Right atrium auricular region (tissue), 2 donors: Measurements from ENCODE around the gene TMEM129. TPM values are rescaled to one million over a fixed set of nuclear protein-coding genes. Genes with fewer than 3 reads are reported as not detected.
A peak's percentile ranks its signal among the peaks of the same experiment; 100 is the strongest.

ENCODE experiments used
- DNase-seq: peaks from one replicate; pipeline ENCODE4 v3.0.0-alpha.2; 2019; ENCODE audit warnings: low spot score
- H3K27ac ChIP-seq, 2 donors: fragments of 200-600 bp; sonication (generic); 1 replicate in 1 of 2; 2 replicates in 1 of 2; pipeline ENCODE4 v1.5.1; 2016 to 2019
- H3K27me3 ChIP-seq, 2 donors: fragments of 200-600 bp; sonication (generic); one replicate each; pipeline versions ENCODE4 v1.5.1 to v1.6.0; 2017 to 2019
- H3K36me3 ChIP-seq: fragments of 200-600 bp; sonication (generic); one replicate; pipeline ENCODE4 v1.5.1; 2016
- H3K4me1 ChIP-seq, 2 donors: fragments of 200-600 bp; sonication (generic); one replicate each; pipeline versions ENCODE4 v1.5.1 to v1.6.0; 2017 to 2019
- H3K4me3 ChIP-seq, 2 donors: fragments of 200-600 bp; sonication (generic); 1 replicate in 1 of 2; 2 replicates in 1 of 2; pipeline ENCODE4 v1.5.1; 2017 to 2019; ENCODE audit warnings: mild to moderate bottlenecking in 1 of 2, moderate library complexity in 1 of 2
- H3K9me3 ChIP-seq, 2 donors: fragments of 200-600 bp; sonication (generic); one replicate each; pipeline ENCODE4 v1.5.1; 2019
- total RNA-seq, 2 donors: library from RNA; depleted of rRNA; stranded (reverse); fragments of >200 nt; gene quantifications; one replicate each; pipeline ENCODE4 v1.1.0, GENCODE V29; 2016
- TF ChIP-seq, protein P1 (sequence below), 2 donors: fragments of 200-600 bp; sonication (generic); IDR thresholded peaks; one replicate each; pipeline ENCODE4 v1.5.1; 2019; ENCODE audit warnings: antibody characterized with exemption in 2 of 2

The TMEM129 gene
- total RNA-seq, 2 donors from 2014 or later = 59.0 to 75.4 TPM

- Histone ChIP-seq H3K4me1 (peaks cover 0 to 52% of the 10 kb centered on the region in 2 donors), H3K9me3 (no peaks in the 10 kb centered on the region), H3K4me3 (no peak overlapping the region), H3K36me3 (no peaks in the 10 kb centered on the region), H3K27ac (peak overlapping the region; percentile 34 to 62), H3K27me3 (no peaks in the 10 kb centered on the region)
- DNase-seq = peak; percentile 95
- TF ChIP-seq, protein P1, sequence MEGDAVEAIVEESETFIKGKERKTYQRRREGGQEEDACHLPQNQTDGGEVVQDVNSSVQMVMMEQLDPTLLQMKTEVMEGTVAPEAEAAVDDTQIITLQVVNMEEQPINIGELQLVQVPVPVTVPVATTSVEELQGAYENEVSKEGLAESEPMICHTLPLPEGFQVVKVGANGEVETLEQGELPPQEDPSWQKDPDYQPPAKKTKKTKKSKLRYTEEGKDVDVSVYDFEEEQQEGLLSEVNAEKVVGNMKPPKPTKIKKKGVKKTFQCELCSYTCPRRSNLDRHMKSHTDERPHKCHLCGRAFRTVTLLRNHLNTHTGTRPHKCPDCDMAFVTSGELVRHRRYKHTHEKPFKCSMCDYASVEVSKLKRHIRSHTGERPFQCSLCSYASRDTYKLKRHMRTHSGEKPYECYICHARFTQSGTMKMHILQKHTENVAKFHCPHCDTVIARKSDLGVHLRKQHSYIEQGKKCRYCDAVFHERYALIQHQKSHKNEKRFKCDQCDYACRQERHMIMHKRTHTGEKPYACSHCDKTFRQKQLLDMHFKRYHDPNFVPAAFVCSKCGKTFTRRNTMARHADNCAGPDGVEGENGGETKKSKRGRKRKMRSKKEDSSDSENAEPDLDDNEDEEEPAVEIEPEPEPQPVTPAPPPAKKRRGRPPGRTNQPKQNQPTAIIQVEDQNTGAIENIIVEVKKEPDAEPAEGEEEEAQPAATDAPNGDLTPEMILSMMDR (IDR thresholded peaks at IDR 0.05) = peak; percentile 94 to 99
These were observed 5.2 kb upstream of the TMEM129 start for GRCh38 chr4:1726146-1726934.

DNA sequence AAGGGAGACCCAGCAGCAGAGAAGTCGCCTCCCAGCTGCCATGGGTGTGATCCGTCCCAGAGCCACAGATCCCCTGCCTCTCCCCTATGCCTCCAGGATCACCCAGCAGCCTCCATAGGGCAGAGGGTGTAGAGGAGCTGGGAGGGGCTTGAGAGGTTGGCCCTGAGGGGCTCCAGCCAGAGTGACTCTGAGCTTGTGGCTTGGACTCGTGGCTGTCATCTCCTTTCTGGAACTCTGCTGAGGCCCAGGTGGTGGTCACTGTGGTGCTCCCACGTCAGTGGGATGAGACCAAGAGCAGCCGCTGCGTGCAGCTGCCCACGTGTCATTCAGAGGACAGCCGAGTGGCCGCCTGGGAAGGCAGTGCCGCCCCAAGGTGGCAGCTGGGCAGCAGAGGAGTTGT is 4.4 kb upstream of the TMEM129 start:
- Histone ChIP-seq H3K36me3 (no peaks in the 10 kb centered on the region), H3K4me1 (peaks cover 0 to 53% of the 10 kb centered on the region in 2 donors)
- TF ChIP-seq, protein P1 (IDR thresholded peaks at IDR 0.05) = no peak

DNA sequence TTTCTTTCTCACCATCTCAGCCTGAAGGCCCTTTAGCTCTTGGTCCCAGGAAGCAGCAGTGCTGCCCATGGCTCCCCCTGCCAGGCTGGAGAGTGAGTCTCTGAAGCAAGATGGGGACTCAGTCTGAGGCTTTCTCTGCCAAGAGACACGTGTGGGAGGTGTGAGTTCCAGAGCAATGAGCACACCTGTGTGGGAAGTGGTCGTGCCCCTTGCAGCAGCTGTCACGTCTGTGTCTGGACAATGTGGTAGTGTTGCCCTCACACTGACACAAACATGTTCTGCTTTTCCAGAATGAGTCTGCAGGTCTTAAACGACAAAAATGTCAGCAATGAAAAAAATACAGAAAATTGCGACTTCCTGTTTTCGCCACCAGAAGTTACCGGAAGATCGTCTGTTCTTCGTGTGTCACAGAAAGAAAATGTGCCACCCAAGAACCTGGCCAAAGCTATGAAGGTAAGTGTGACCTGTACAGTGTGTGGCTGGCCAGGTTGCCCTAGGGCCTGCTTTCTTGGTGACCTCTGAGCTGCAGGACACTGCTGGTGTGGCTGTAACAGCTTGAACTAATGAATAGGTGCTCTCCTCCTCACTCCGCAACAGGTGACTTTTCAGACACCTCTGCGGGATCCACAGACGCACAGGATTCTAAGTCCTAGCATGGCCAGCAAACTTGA is 2.1 kb upstream of the TMEM129 start:
- no peaks in the 10 kb centered on the region for H3K27me3 ChIP-seq
- H3K9me3 ChIP-seq = no peaks in the 10 kb centered on the region
- peaks cover 0 to 58% of the 10 kb centered on the region in 2 donors for H3K4me1 ChIP-seq
- peak overlapping the region in 1 of 2 donors; percentile 50 for H3K27ac ChIP-seq
- DNase-seq = no peak
- TF ChIP-seq, protein P1 (IDR thresholded peaks at IDR 0.05) = no peak
- H3K36me3 ChIP-seq = peaks cover 1% of the 10 kb centered on the region
- no peak overlapping the region for H3K4me3 ChIP-seq

More for the DNA sequence above, 4.4 kb upstream of the TMEM129 start:
- no peaks in the 10 kb centered on the region for H3K9me3 ChIP-seq
- no peaks in the 10 kb centered on the region for H3K27me3 ChIP-seq
- no peak for DNase-seq
- no peak overlapping the region for H3K27ac ChIP-seq
- no peak overlapping the region for H3K4me3 ChIP-seq

DNA sequence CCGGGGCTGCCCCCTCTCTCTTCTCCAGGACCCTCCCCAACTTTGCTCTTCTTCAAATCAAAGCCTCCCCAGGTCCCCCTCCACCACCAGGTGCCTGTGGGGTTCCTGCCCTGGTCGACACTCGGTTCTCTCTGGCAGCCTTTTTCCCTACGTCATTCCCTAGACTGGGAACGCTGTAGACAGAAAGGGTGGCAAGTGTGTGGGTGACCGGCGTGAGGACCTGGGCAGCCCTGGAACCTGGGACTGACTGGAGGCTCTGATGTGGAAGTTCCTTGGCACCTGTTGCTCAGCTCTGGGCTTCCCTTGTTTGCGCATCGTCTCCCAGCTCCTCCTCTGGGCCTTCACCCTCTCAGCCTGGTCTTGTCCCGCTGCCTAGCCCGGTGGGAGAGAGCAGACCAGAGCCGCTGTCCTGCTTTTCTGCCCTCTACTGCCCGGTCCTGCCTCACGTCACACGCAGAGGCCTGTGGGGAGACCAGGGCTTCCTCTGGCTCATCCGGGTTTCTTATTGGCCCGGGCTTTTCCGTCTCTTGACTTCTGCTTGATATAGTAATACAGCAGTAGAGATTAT is 1.5 kb upstream of the TMEM129 start:
- no peaks in the 10 kb centered on the region for H3K9me3 ChIP-seq
- H3K27me3 ChIP-seq = no peaks in the 10 kb centered on the region
- H3K27ac ChIP-seq = peak overlapping the region in 1 of 2 donors; percentile 18
- DNase-seq = no peak
- peak overlapping the region in 1 of 2 donors; percentile 71 for H3K4me3 ChIP-seq
- H3K4me1 ChIP-seq = peaks cover 0 to 58% of the 10 kb centered on the region in 2 donors
- TF ChIP-seq, protein P1 (IDR thresholded peaks at IDR 0.05) = no peak
- H3K36me3 ChIP-seq = peaks cover 7% of the 10 kb centered on the region

GRCh38 chr4:1721666-1722550 is 785 bp upstream of the TMEM129 start:
- TF ChIP-seq, protein P1 (IDR thresholded peaks at IDR 0.05) = no peak
- no peaks in the 10 kb centered on the region for H3K9me3 ChIP-seq
- peaks cover 0 to 54% of the 10 kb centered on the region in 2 donors for H3K4me1 ChIP-seq
- DNase-seq = no peak
- H3K27me3 ChIP-seq = no peaks in the 10 kb centered on the region
- H3K27ac ChIP-seq = no peak overlapping the region
- H3K4me3 ChIP-seq = peak overlapping the region; percentile 71 to 76
- peaks cover 14% of the 10 kb centered on the region for H3K36me3 ChIP-seq
